HepG2 (cell line): Measurements from ENCODE around the gene OPRL1. TPM values are rescaled to one million over a fixed set of nuclear protein-coding genes. Genes with fewer than 3 reads are reported as not detected.

ENCODE experiments used
- AGO2 ChIP-seq: fragments of 200-400 bp; formaldehyde crosslinking; optimal IDR thresholded peaks from 2 replicates; pipeline ENCODE3; 2017; ENCODE audit warnings: mild to moderate bottlenecking, low read depth, low read length, moderate library complexity
- HNF1B ChIP-seq: sonication (generic); formaldehyde crosslinking; IDR thresholded peaks from 2 replicates; pipeline ENCODE4 v1.5.1; 2020; ENCODE audit warnings: mild to moderate bottlenecking, moderate library complexity, missing genetic modification reagents
- NONO ChIP-seq, 2 experiments: fragments of 450-650 bp in 1 of 2; sonication (generic) in 1 of 2; formaldehyde crosslinking in 1 of 2; IDR thresholded peaks in 1 of 2; conservative IDR thresholded peaks in 1 of 2; 2 replicates each; pipeline versions ENCODE4 v1.6.1 to v1.8.0; 2017 to 2022; ENCODE audit warnings: mild to moderate bottlenecking in 1 of 2, missing genetic modification reagents in 1 of 2, moderate library complexity in 1 of 2
- PATZ1 ChIP-seq: sonication (generic); formaldehyde crosslinking; IDR thresholded peaks from 2 replicates; pipeline ENCODE4 v1.4.0; 2020; ENCODE audit warnings: missing genetic modification reagents
- PITX1 ChIP-seq: sonication (generic); formaldehyde crosslinking; IDR thresholded peaks from 2 replicates; pipeline ENCODE4 v1.5.1; 2020; ENCODE audit warnings: mild to moderate bottlenecking, missing genetic modification reagents
- ZNF468 ChIP-seq: sonication (generic); formaldehyde crosslinking; IDR thresholded peaks from 2 replicates; pipeline ENCODE4 v1.8.0; 2022; ENCODE audit warnings: mild to moderate bottlenecking, moderate library complexity, missing genetic modification reagents
- ZNF570 ChIP-seq: sonication (generic); formaldehyde crosslinking; IDR thresholded peaks from 2 replicates; pipeline ENCODE4 v1.4.0; 2020; ENCODE audit warnings: mild to moderate bottlenecking, missing genetic modification reagents, borderline replicate concordance
- polyA plus RNA-seq, 8 experiments: library from polyadenylated mRNA; depleted of rRNA in 3 of 8; stranded (reverse) in 7 of 8; unstranded in 1 of 8; fragments of >200 nt; fragmentation: Illumina TruSeq in 4 of 8; extraction: Trizol in 4 of 8; gene quantifications; 2 replicates each; pipeline versions ENCODE4 v1.2.1 to v1.2.3, GENCODE V29; 2011 to 2016; ENCODE audit warnings: low read depth in 4 of 8, missing spikeins in 1 of 8, mixed read lengths in 1 of 8; ENCODE audit not compliant: insufficient read depth in 1 of 8
- total RNA-seq, 5 experiments: library from RNA; depleted of rRNA; stranded (reverse); fragments of >200 nt; fragmentation: Illumina TruSeq; extraction: Trizol; gene quantifications; 2 replicates each; pipeline ENCODE4 v1.2.3, GENCODE V29; 2016; ENCODE audit warnings: low read depth in 1 of 5
- TF ChIP-seq, protein P1 (sequence below): sonication (generic); formaldehyde crosslinking; IDR thresholded peaks from 2 replicates; pipeline ENCODE4 v1.4.0; 2020; ENCODE audit warnings: mild to moderate bottlenecking, missing genetic modification reagents
- TF ChIP-seq, protein P2 (sequence below): sonication (generic); formaldehyde crosslinking; IDR thresholded peaks from 2 replicates; pipeline ENCODE4 v1.4.0; 2020; ENCODE audit warnings: missing genetic modification reagents, mild to moderate bottlenecking, borderline replicate concordance
- TF ChIP-seq, protein P3 (sequence below): IDR thresholded peaks from 2 replicates; pipeline ENCODE4 v1.6.1; 2016; ENCODE audit warnings: low read depth, borderline replicate concordance

Gene OPRL1
- total and polyA plus RNA-seq, 2 of the 13 experiments (the other 11 are each of a cell fraction or from before 2014, with no cell fraction given) = 0.35 to 0.71 TPM

DNA sequence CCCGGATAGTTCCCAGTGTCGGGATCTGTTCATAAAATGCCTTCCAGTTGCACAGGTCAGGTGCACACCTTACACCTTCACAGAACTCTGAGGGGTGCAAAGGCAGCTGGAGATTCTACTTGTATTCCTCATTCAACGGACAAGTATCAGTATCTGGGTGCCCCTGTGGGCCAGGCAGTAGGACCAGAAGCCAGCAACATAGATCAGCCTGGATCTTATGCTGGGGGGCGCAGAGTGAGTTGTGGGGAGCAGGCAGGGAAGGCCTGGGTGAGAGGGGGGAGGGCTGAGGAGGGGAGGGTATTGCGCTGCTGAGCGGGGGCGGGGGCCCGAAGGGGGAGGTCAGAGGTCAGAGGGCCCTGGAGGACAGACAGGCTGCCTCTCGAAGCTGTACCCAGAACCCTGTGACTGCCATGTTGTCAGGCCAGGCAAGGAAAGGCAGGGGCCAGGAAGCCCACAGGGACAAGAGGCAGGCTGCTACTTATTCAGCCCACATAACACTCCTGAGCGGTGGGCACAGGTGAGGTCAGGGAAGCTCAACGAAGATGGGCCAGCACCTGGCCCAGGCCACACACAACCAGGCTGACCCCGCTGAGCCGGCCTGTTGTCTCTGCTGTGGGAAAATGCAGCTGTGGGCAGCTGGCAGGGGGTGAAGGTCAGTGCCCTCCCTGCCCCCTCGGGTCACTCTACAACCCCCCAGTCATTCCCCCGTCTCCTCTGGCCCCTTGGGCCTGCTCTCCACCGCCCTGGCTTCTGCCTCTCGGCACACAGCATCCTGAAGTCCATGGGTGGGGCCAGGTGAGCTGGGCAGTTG, 1.1 kb downstream of the OPRL1 start (continued):
- TF ChIP-seq, protein P1, sequence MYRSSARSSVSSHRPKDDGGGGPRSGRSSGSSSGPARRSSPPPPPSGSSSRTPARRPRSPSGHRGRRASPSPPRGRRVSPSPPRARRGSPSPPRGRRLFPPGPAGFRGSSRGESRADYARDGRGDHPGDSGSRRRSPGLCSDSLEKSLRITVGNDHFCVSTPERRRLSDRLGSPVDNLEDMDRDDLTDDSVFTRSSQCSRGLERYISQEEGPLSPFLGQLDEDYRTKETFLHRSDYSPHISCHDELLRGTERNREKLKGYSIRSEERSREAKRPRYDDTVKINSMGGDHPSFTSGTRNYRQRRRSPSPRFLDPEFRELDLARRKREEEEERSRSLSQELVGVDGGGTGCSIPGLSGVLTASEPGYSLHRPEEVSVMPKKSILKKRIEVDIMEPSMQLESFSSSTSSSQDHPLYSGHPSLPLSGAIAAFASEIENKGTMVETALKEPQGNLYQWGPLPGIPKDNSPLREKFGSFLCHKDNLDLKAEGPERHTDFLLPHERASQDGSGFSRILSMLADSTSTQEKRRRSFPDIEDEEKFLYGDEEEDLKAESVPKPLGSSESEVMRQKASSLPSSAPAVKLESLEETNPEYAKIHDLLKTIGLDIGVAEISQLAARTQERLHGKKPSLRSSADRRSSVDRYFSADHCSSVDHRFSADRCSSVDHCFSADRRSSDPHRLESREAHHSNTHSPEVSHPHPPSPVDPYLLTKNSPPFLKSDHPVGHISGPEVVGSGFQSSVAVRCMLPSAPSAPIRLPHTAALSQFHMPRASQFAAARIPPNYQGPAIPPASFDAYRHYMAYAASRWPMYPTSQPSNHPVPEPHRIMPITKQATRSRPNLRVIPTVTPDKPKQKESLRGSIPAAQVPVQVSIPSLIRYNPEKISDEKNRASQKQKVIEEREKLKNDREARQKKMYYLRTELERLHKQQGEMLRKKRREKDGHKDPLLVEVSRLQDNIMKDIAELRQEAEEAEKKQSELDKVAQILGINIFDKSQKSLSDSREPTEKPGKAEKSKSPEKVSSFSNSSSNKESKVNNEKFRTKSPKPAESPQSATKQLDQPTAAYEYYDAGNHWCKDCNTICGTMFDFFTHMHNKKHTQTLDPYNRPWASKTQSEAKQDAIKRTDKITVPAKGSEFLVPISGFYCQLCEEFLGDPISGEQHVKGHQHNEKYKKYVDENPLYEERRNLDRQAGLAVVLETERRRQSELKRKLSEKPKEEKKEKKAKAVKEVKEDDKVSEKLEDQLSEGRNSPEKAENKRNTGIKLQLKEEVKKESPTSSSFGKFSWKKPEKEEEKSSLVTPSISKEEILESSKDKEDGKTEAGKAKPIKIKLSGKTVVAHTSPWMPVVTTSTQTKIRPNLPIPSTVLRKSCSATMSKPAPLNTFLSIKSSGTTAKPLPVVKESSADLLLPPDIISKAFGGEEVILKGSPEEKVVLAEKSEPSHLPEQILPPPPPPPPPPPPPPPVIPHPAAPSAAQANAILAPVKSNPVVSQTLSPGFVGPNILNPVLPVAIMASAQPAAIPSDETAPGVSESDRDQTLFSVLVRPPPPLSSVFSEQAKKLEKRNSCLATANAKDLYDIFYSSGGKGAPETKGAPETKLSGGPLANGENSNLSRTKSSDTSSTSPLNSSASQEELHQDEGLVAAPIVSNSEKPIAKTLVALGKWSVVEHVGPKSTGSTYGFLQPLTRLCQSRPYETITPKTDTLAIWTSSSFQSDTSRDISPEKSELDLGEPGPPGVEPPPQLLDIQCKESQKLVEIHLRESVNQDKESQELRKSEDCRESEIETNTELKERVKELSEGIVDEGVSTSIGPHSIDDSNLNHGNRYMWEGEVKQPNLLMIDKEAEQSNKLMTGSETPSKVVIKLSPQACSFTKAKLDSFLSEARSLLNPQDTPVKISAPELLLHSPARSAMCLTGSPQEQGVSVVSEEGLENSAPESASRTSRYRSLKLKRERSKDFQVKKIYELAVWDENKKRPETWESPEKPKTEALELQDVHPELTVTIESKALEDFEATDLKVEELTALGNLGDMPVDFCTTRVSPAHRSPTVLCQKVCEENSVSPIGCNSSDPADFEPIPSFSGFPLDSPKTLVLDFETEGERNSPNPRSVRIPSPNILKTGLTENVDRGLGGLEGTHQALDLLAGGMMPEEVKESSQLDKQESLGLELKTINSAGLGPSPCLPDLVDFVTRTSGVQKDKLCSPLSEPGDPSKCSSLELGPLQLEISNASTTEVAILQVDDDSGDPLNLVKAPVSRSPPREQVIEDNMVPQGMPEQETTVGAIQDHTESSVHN = no peak
- TF ChIP-seq AGO2 = peak; percentile 64
- TF ChIP-seq HNF1B (CRISPR knock-in tag) = no peak
- TF ChIP-seq ZNF468 = no peak
- 0 out of 2 replicates have a peak, but pooled peaks have one; percentile 8 for TF ChIP-seq PITX1 (CRISPR knock-in tag)
- TF ChIP-seq ZNF570 (CRISPR knock-in tag) = no peak
- TF ChIP-seq, protein P2, sequence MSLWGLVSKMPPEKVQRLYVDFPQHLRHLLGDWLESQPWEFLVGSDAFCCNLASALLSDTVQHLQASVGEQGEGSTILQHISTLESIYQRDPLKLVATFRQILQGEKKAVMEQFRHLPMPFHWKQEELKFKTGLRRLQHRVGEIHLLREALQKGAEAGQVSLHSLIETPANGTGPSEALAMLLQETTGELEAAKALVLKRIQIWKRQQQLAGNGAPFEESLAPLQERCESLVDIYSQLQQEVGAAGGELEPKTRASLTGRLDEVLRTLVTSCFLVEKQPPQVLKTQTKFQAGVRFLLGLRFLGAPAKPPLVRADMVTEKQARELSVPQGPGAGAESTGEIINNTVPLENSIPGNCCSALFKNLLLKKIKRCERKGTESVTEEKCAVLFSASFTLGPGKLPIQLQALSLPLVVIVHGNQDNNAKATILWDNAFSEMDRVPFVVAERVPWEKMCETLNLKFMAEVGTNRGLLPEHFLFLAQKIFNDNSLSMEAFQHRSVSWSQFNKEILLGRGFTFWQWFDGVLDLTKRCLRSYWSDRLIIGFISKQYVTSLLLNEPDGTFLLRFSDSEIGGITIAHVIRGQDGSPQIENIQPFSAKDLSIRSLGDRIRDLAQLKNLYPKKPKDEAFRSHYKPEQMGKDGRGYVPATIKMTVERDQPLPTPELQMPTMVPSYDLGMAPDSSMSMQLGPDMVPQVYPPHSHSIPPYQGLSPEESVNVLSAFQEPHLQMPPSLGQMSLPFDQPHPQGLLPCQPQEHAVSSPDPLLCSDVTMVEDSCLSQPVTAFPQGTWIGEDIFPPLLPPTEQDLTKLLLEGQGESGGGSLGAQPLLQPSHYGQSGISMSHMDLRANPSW = no peak
- TF ChIP-seq PATZ1 (CRISPR knock-in tag) = peak; percentile 24; the same call in 1 of the 2 replicates
- no peak for TF ChIP-seq NONO (IDR thresholded peaks at IDR 0.05)
- TF ChIP-seq NONO (CRISPR knock-in tag; conservative IDR thresholded peaks at IDR 0.05) = no peak
- TF ChIP-seq, protein P3, sequence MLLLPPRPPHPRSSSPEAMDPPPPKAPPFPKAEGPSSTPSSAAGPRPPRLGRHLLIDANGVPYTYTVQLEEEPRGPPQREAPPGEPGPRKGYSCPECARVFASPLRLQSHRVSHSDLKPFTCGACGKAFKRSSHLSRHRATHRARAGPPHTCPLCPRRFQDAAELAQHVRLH (CRISPR knock-in tag) = no peak
